Small intestine (tissue), 7 donors: ENCODE data around the gene IRS1. TPM values are rescaled to one million over a fixed set of nuclear protein-coding genes. Genes with fewer than 3 reads are reported as not detected.

ENCODE experiments used
- DNase-seq, 2 donors: peaks; one replicate each; pipeline versions ENCODE4 v3.0.0 to v3.0.0-alpha.2; 2013
- FAIRE-seq: peaks from 2 replicates; lab custom pipeline; 2012; peaks lifted over from hg19 to GRCh38; lab: Jason Lieb, UNC
- H3K27ac ChIP-seq, 3 donors: one replicate each; pipeline ENCODE4 v1.5.1; 2013; ENCODE audit warnings: low read length in 2 of 3, mild to moderate bottlenecking in 2 of 3, control low read depth in 1 of 3, inconsistent platforms in 1 of 3, low read depth in 1 of 3, moderate library complexity in 1 of 3
- H3K27me3 ChIP-seq, 3 donors: one replicate each; pipeline ENCODE4 v1.6.1; 2013; ENCODE audit warnings: low read length in 3 of 3, inconsistent platforms in 1 of 3; ENCODE audit not compliant: control insufficient read depth in 3 of 3, insufficient read depth in 3 of 3
- H3K36me3 ChIP-seq, 3 donors: one replicate each; pipeline ENCODE4 v1.6.1; 2013; ENCODE audit warnings: low read length in 3 of 3, inconsistent platforms in 1 of 3, low read depth in 1 of 3, mild to moderate bottlenecking in 1 of 3, moderate library complexity in 1 of 3; ENCODE audit not compliant: control insufficient read depth in 3 of 3, insufficient read depth in 2 of 3
- H3K4me1 ChIP-seq, 3 donors: one replicate each; pipeline ENCODE4 v1.6.1; 2013; ENCODE audit warnings: low read length in 2 of 3, inconsistent platforms in 1 of 3, low read depth in 1 of 3, mild to moderate bottlenecking in 1 of 3, moderate library complexity in 1 of 3; ENCODE audit not compliant: control insufficient read depth in 3 of 3, insufficient read depth in 2 of 3
- H3K4me3 ChIP-seq, 3 donors: one replicate each; pipeline ENCODE4 v1.5.1; 2013; ENCODE audit warnings: low read length in 3 of 3, control low read depth in 1 of 3, inconsistent platforms in 1 of 3, low read depth in 1 of 3, mild to moderate bottlenecking in 1 of 3, moderate library complexity in 1 of 3
- H3K9me3 ChIP-seq, 2 donors: one replicate each; pipeline ENCODE4 v1.6.1; 2013; ENCODE audit warnings: low read depth in 1 of 2, low read length in 1 of 2; ENCODE audit not compliant: control insufficient read depth in 2 of 2, insufficient read depth in 1 of 2
- WGBS, 3 donors: extraction: QIAGEN DNeasy Blood & Tissue Kit; methylation state at CpG; one replicate each; pipeline ENCODE4 v1.1.7; 2013; 5-methylcytosine and 5-hydroxymethylcytosine counted together
- polyA plus RNA-seq, 4 donors: library from polyadenylated mRNA; stranded (reverse) in 3 of 4; unstranded in 1 of 4; fragments of 200-250 nt in 3 of 4; fragments of 120-200 nt in 1 of 4; gene quantifications; one replicate each; pipeline versions ENCODE4 v1.2.1 to v1.2.3, GENCODE V29; 2013
- donor health status: healthy with polysubstance abuse.
- donor health status: control.
- donor health status: control.
- donor health status: Bipolar disorder and iron deficiency.
- donor health status: healthy.

Gene IRS1
- polyA plus RNA-seq, 4 donors, result 1.6 to 23.1 (median 5.2) TPM

DNA sequence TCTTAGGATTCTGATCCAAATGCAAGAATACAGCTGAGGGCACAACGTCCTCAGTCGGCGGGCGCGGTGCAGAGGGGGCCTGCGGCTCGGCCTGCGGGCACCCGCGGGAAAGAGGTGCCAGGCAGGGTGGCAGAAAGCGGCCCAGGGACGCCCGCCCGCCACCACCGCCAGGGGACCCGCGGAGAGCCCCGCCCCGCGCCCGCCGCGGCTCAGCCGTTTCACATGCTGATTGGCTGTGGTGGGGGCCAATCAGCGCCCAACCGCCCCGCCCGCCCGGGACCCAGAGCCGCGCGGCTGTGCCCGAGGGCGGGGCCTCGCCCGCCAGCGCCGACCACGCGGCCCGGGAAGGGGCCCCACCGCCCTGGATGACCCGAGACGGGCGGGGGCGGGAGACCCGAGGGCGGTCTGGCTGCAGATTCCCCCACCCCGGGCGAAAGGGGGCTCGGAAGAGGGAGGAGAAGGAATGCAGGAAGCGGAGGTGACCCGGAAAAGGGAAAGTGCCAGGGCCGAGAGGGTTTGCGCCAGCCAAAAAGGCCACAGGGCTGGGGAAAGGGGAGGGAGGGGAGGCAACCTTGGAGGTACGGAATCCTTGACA lies 8.0 kb downstream of the IRS1 start:
- peaks cover 2 to 38% (median 5%) of the 10 kb centered on the region in 3 donors for H3K4me1 ChIP-seq
- no peaks in the 10 kb centered on the region for H3K9me3 ChIP-seq
- DNase-seq (peak; percentile 88 to 96), FAIRE-seq (no peak)
- H3K36me3 ChIP-seq, result peaks cover 0 to 20% (median 0%) of the 10 kb centered on the region in 3 donors
- H3K27ac ChIP-seq, result peak overlapping the region; percentile 93 to 94 (median 94)
- H3K27me3 ChIP-seq, result no peaks in the 10 kb centered on the region
- WGBS, 3 donors, result 0 to 1% (median 1%) methylated on average over 48 to 56 of the region's 56 CpGs
- peak overlapping the region; percentile 67 to 93 (median 70) for H3K4me3 ChIP-seq

DNA sequence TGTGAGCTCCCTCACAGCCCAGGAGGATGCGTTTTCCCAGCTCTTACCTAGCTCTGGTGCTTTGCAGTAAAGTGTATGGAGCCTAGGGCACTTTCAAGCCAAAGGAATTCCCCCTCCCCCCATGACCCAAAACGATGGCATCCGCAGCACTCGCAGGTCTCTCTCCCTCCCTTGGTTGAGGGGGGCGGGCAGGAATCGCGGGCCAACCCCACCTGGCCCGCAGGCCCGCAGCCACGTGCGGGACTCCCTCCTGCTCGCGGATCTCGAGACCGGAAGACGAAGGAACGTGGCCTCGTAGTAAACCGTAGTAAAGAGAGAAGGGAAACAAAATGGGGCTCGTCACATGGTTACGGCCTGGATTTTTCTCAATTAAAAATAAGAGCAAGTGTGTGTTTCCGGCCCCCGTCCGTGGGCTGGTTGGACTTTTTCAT lies 8.5 kb downstream of the IRS1 start:
- DNase-seq (peak in 1 of 2 donors; percentile 60), FAIRE-seq (no peak)
- 2 to 3% (median 3%) methylated on average over 24 of the region's 24 CpGs for WGBS, 3 donors

GRCh38 chr2:226790431-226790830 lies 9.2 kb downstream of the IRS1 start:
- H3K27ac ChIP-seq, result peak overlapping the region in 2 of 3 donors; percentile 94
- DNase-seq, result peak in 1 of 2 donors; percentile 80
- WGBS, 3 donors, result 48 to 72% (median 58%) methylated on average over 2 of the region's 2 CpGs
- H3K27me3 ChIP-seq, result no peaks in the 10 kb centered on the region
- peaks cover 0 to 9% (median 0%) of the 10 kb centered on the region in 3 donors for H3K36me3 ChIP-seq
- H3K9me3 ChIP-seq, result no peaks in the 10 kb centered on the region
- peak overlapping the region in 1 of 3 donors; percentile 60 for H3K4me3 ChIP-seq
- no peak for FAIRE-seq
- H3K4me1 ChIP-seq, result peaks cover 2 to 26% (median 5%) of the 10 kb centered on the region in 3 donors

More for the DNA sequence above, 8.5 kb downstream of the IRS1 start:
- H3K27me3 ChIP-seq, result no peaks in the 10 kb centered on the region
- H3K27ac ChIP-seq, result peak overlapping the region; percentile 93 to 94 (median 94)
- H3K4me1 ChIP-seq, result peaks cover 2 to 33% (median 5%) of the 10 kb centered on the region in 3 donors
- H3K9me3 ChIP-seq, result no peaks in the 10 kb centered on the region
- H3K36me3 ChIP-seq, result peaks cover 0 to 15% (median 0%) of the 10 kb centered on the region in 3 donors
- peak overlapping the region; percentile 33 to 93 (median 60) for H3K4me3 ChIP-seq

- Histone ChIP-seq H3K9me3 (no peaks in the 10 kb centered on the region), H3K27me3 (no peaks in the 10 kb centered on the region), H3K27ac (peak overlapping the region in 1 of 3 donors; percentile 94), H3K4me1 (peaks cover 2 to 23% (median 5%) of the 10 kb centered on the region in 3 donors), H3K4me3 (no peak overlapping the region), H3K36me3 (peaks cover 0 to 8% (median 0%) of the 10 kb centered on the region in 3 donors)
- 81 to 90% (median 86%) methylated on average over 1 of the region's 1 CpG for WGBS, 3 donors
- no peak for FAIRE-seq
- peak in 1 of 2 donors; percentile 74 for DNase-seq
These were observed 9.6 kb downstream of the IRS1 start for GRCh38 chr2:226790011-226790410.

DNA sequence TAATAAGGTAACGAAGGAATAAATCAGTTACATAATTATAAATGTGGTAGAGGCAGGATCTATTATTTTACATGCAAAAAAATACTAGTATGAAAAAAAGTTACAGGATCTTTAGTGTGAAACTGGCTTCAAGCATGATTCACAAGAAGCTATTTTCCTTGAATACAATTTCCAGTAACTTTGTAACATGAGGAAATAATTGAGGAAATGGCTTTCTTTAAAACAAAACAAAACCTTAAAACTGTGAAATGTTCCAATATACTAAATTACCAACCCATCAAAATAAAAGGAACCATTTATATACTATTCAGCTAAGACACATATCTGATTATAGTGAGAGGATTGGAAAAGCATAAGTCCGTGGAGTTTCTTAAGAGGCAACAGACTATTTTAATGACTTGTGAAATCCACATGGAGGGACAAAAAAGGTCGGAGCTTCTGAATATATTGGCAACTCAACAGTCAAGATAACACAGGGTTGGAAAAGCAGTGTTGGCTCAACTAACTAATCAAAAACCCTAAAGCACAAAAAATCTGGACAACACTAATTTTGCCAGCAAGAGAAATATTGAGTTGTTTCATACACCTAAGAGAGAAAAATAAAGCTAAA lies 10.6 kb downstream of the IRS1 start:
- FAIRE-seq, result no peak
- 72 to 88% (median 85%) methylated on average over 3 of the region's 3 CpGs for WGBS, 3 donors
- H3K27me3 ChIP-seq, result no peaks in the 10 kb centered on the region
- DNase-seq, result no peak
- no peaks in the 10 kb centered on the region for H3K9me3 ChIP-seq
- H3K4me3 ChIP-seq, result no peak overlapping the region
- peaks cover 2 to 23% (median 5%) of the 10 kb centered on the region in 3 donors for H3K4me1 ChIP-seq
- H3K27ac ChIP-seq, result peak overlapping the region in 1 of 3 donors; percentile 94
- H3K36me3 ChIP-seq, result peaks cover 0 to 4% (median 0%) of the 10 kb centered on the region in 3 donors

- Histone ChIP-seq H3K9me3 (peaks cover 0 to 3% of the 10 kb centered on the region in 2 donors), H3K27ac (no peak overlapping the region), H3K4me1 (peaks cover 2 to 23% (median 5%) of the 10 kb centered on the region in 3 donors), H3K4me3 (no peak overlapping the region), H3K36me3 (peaks cover 0 to 6% (median 0%) of the 10 kb centered on the region in 3 donors), H3K27me3 (no peaks in the 10 kb centered on the region)
- no peak for DNase-seq
- FAIRE-seq, result no peak
These were observed 11.6 kb downstream of the IRS1 start for GRCh38 chr2:226788064-226788463.

DNA sequence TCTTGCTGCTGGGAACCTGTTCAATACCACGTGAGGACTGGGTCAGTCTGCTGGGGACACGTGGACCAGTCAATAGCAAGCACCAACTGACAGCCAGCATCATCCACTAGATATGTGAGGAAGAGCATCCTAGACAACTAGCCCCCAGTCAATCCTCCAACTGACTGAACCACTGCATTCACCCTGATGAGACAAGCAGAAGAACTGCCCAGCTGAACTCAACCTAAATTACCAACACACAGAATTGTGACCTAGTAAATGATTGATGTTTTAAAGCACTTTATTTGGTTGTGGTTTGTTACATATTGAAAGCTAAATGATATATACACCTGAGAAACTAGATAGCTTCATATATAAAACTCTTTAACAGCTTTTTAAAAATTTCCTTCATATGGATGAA lies 15.7 kb downstream of the IRS1 start:
- Histone ChIP-seq H3K27me3 (no peaks in the 10 kb centered on the region), H3K4me3 (no peak overlapping the region), H3K27ac (no peak overlapping the region), H3K36me3 (peaks cover 0 to 12% (median 0%) of the 10 kb centered on the region in 3 donors), H3K4me1 (peaks cover 0 to 6% (median 2%) of the 10 kb centered on the region in 3 donors), H3K9me3 (peaks cover 0 to 3% of the 10 kb centered on the region in 2 donors)
- 93 to 96% (median 96%) methylated on average over 2 of the region's 2 CpGs for WGBS, 3 donors
- DNase-seq, result no peak
- FAIRE-seq, result no peak

- WGBS, 3 donors, result 67 to 84% (median 78%) methylated on average over 5 of the region's 5 CpGs
- H3K27ac ChIP-seq, result peak overlapping the region in 2 of 3 donors; percentile 29 to 57
- H3K27me3 ChIP-seq, result no peaks in the 10 kb centered on the region
- H3K4me3 ChIP-seq, result no peak overlapping the region
- DNase-seq (no peak), FAIRE-seq (no peak)
- peaks cover 0 to 3% of the 10 kb centered on the region in 2 donors for H3K9me3 ChIP-seq
- peaks cover 0 to 12% (median 0%) of the 10 kb centered on the region in 3 donors for H3K36me3 ChIP-seq
- peaks cover 0 to 3% (median 2%) of the 10 kb centered on the region in 3 donors for H3K4me1 ChIP-seq
These were observed 17.4 kb downstream of the IRS1 start for GRCh38 chr2:226782092-226782713.
